HepG2 (cell line): ENCODE results near the gene NLRC5. TPM values are rescaled to one million over a fixed set of nuclear protein-coding genes. Genes with fewer than 3 reads are reported as not detected.

Experiments used
- ATAC-seq: fragments of 200-7000 bp; cut with Tn5 transposase; 3 replicates; pipeline ENCODE4 v1.9.1; 2020; ENCODE audit warnings: mild to moderate bottlenecking, moderate library complexity
- BruUV-seq: library from RNA; stranded (reverse); fragments of 400-500 nt; replicated peaks from 2 replicates; lab custom pipeline; 2021; lab: Mats Ljungman, UMichigan
- CTCF ChIA-PET: fragments of 300-600 bp; formaldehyde crosslinking; extraction: SDS; loops from one replicate; lab custom pipeline; 2021; ENCODE audit warnings: low total read pairs, inconsistent platforms, low intra/inter-chr PET ratio; lab: Yijun Ruan, JAX
- POLR2A ChIA-PET: fragments of 350-600 bp; sonication (Branson Sonifier 250); formaldehyde crosslinking; loops from one replicate; lab custom pipeline; 2020; ENCODE audit warnings: antibody characterized with exemption, inconsistent platforms; lab: Yijun Ruan, JAX
- DNase-seq: peaks from one replicate; pipeline ENCODE4 v3.0.0-alpha.2; 2015; ENCODE audit warnings: low spot score
- FAIRE-seq: peaks from 3 replicates; lab custom pipeline; 2011; peaks lifted over from hg19 to GRCh38; lab: Jason Lieb, UNC
- H2AFZ ChIP-seq: one replicate; pipeline ENCODE4 v1.6.1; 2011; ENCODE audit warnings: low read length, inconsistent platforms
- H3K27ac ChIP-seq: fragments of 300-600 bp; 3 replicates; pipeline ENCODE4 v1.8.0; 2011; ENCODE audit warnings: mixed run types, mild to moderate bottlenecking, mixed read lengths, low read length, inconsistent platforms; ENCODE audit not compliant: insufficient read depth; ENCODE audit errors: extremely low read length
- H3K27me3 ChIP-seq, 2 experiments: fragments of 200-600 bp in 1 of 2; 2 replicates in 1 of 2; 3 replicates in 1 of 2; pipeline versions ENCODE4 v1.6.0 to v1.8.0; 2011; ENCODE audit warnings: low read length in 2 of 2, mild to moderate bottlenecking in 2 of 2, moderate library complexity in 2 of 2, inconsistent platforms in 1 of 2; ENCODE audit not compliant: insufficient read depth in 2 of 2, control insufficient read depth in 1 of 2
- H3K36me3 ChIP-seq, 2 experiments: fragments of 200-600 bp in 1 of 2; replicated peaks in 1 of 2; 2 replicates in 1 of 2; 3 replicates in 1 of 2; pipeline versions ENCODE4 v1.5.1 to v1.8.0; 2011; ENCODE audit warnings: low read length in 2 of 2, inconsistent platforms in 1 of 2; ENCODE audit not compliant: insufficient read depth in 2 of 2, control insufficient read depth in 1 of 2
- H3K4me1 ChIP-seq: 2 replicates; pipeline ENCODE4 v1.5.1; 2012; ENCODE audit warnings: low read length, inconsistent platforms; ENCODE audit not compliant: insufficient read depth
- H3K4me2 ChIP-seq: 2 replicates; pipeline ENCODE4 v1.6.0; 2011; ENCODE audit warnings: low read depth, low read length, inconsistent platforms
- H3K4me3 ChIP-seq, 3 experiments: fragments of 200-600 bp in 1 of 3; sonication (generic), shearing (Covaris generic) in 1 of 3; replicated peaks in 1 of 3; 2 replicates each; pipeline ENCODE4 v1.5.1; 2011 to 2016; ENCODE audit warnings: low read length in 3 of 3, inconsistent platforms in 2 of 3, low read depth in 2 of 3, mild to moderate bottlenecking in 2 of 3, control low read depth in 1 of 3, mixed read lengths in 1 of 3; ENCODE audit not compliant: insufficient read depth in 1 of 3
- H3K79me2 ChIP-seq: one replicate; pipeline ENCODE4 v1.6.1; 2011; ENCODE audit warnings: low read length, inconsistent platforms; ENCODE audit not compliant: insufficient read depth
- H3K9ac ChIP-seq: 2 replicates; pipeline ENCODE4 v1.6.0; 2011; ENCODE audit warnings: mild to moderate bottlenecking, low read depth, low read length, inconsistent platforms; ENCODE audit not compliant: insufficient read depth
- H3K9me3 ChIP-seq: 2 replicates; pipeline ENCODE4 v1.5.1; 2012; ENCODE audit warnings: mild to moderate bottlenecking, low read length
- H4K20me1 ChIP-seq: 2 replicates; pipeline ENCODE4 v1.6.0; 2011; ENCODE audit warnings: inconsistent platforms, mild to moderate bottlenecking, low read length, moderate library complexity; ENCODE audit not compliant: insufficient read depth
- GATA4 ChIP-seq: sonication (generic); IDR thresholded peaks from 2 replicates; pipeline ENCODE4 v1.6.1; 2016; ENCODE audit warnings: antibody characterized with exemption, low read depth, borderline replicate concordance
- NR1H2 ChIP-seq: sonication (generic); formaldehyde crosslinking; IDR thresholded peaks from 2 replicates; pipeline ENCODE4 v1.8.1; 2022; ENCODE audit warnings: low read depth, missing genetic modification reagents, borderline replicate concordance
- POGK ChIP-seq: sonication (generic); formaldehyde crosslinking; conservative IDR thresholded peaks from 2 replicates; pipeline ENCODE4 v1.8.0; 2022; ENCODE audit warnings: mild to moderate bottlenecking, moderate library complexity, missing genetic modification reagents
- RARA ChIP-seq: IDR thresholded peaks from 2 replicates; pipeline ENCODE4 v1.6.1; 2016; ENCODE audit warnings: missing genetic modification reagents, missing compliant biosample characterization
- ZFP82 ChIP-seq: sonication (generic); formaldehyde crosslinking; IDR thresholded peaks from 2 replicates; pipeline ENCODE4 v1.5.1; 2020; ENCODE audit warnings: mild to moderate bottlenecking, missing genetic modification reagents, borderline replicate concordance
- ZFY ChIP-seq: sonication (generic); formaldehyde crosslinking; IDR thresholded peaks from 2 replicates; pipeline ENCODE4 v1.4.0; 2020; ENCODE audit warnings: missing genetic modification reagents
- ZNF569 ChIP-seq: sonication (generic); formaldehyde crosslinking; IDR thresholded peaks from 2 replicates; pipeline ENCODE4 v1.5.0; 2020; ENCODE audit warnings: mild to moderate bottlenecking, missing genetic modification reagents, moderate library complexity, borderline replicate concordance
- ZNF629 ChIP-seq: sonication (generic); formaldehyde crosslinking; conservative IDR thresholded peaks from 2 replicates; pipeline ENCODE4 v1.5.0; 2020; ENCODE audit warnings: missing genetic modification reagents
- ZNF652 ChIP-seq: IDR thresholded peaks from 2 replicates; pipeline ENCODE4 v1.6.1; 2016; ENCODE audit warnings: low read depth, borderline replicate concordance
- ZNF850 ChIP-seq: sonication (generic); formaldehyde crosslinking; conservative IDR thresholded peaks from 2 replicates; pipeline ENCODE4 v1.9.0; 2021; ENCODE audit warnings: mild to moderate bottlenecking, missing genetic modification reagents
- WGBS: methylation state at CpG from one replicate; pipeline ENCODE4 v1.1.6; 2017; ENCODE audit warnings: low lambda C conversion rate; 5-methylcytosine and 5-hydroxymethylcytosine counted together
- in situ Hi-C: cut with HindIII; loops from 2 replicates; pipeline ENCODE4 v1.10.0; 2017; ENCODE audit warnings: low pct_unique_long_range_greater_than_20kb; ENCODE audit not compliant: extremely low pct_ligation_motif_present
- intact Hi-C: fragments of 100-400 bp; cut with micrococcal nuclease; formaldehyde crosslinking; loops from one replicate; pipeline ENCODE4 v1.10.0; 2022; ENCODE audit not compliant: unreplicated experiment
- polyA plus RNA-seq, 8 experiments: library from polyadenylated mRNA; depleted of rRNA in 3 of 8; stranded (reverse) in 7 of 8; unstranded in 1 of 8; fragments of >200 nt; fragmentation: Illumina TruSeq in 4 of 8; extraction: Trizol in 4 of 8; gene quantifications; 2 replicates each; pipeline versions ENCODE4 v1.2.1 to v1.2.3, GENCODE V29; 2011 to 2016; ENCODE audit warnings: low read depth in 4 of 8, missing spikeins in 1 of 8, mixed read lengths in 1 of 8; ENCODE audit not compliant: insufficient read depth in 1 of 8
- total RNA-seq, 5 experiments: library from RNA; depleted of rRNA; stranded (reverse); fragments of >200 nt; fragmentation: Illumina TruSeq; extraction: Trizol; gene quantifications; 2 replicates each; pipeline ENCODE4 v1.2.3, GENCODE V29; 2016; ENCODE audit warnings: low read depth in 1 of 5
- TF ChIP-seq, protein P1 (sequence below): sonication (generic); formaldehyde crosslinking; IDR thresholded peaks from 2 replicates; pipeline ENCODE4 v1.8.0; 2022; ENCODE audit warnings: mild to moderate bottlenecking, missing genetic modification reagents, moderate library complexity
- TF ChIP-seq, protein P2 (sequence below): sonication (generic); formaldehyde crosslinking; IDR thresholded peaks from 2 replicates; pipeline ENCODE4 v1.8.1; 2022; ENCODE audit warnings: mild to moderate bottlenecking, missing genetic modification reagents
- TF ChIP-seq, protein P3 (sequence below): IDR thresholded peaks from 2 replicates; pipeline ENCODE4 v1.6.1; 2016; ENCODE audit warnings: mild to moderate bottlenecking

The NLRC5 gene
- total and polyA plus RNA-seq, 2 of the 13 experiments (the other 11 are each of a cell fraction or from before 2014, with no cell fraction given) = 6.3 to 12.7 TPM

DNA sequence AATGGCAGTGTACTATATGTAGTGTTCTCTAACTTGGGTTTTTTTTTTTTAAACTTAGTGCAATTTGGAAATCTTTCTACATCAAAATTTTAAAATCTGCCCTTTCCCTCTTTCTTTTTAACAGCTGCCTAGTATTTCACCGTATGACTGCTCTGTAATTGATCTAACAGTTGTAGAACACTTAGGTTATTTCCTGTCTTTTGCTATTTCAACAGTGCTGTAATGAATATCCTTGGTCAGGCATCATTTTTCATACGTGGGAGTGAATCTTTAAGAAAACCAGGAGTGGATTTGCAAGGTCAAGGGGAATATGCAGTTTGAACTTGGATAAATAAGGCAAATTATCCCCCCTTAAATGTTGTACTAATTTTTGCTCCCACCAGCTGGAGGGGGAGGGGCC, 3.8 kb downstream of the NLRC5 start:
- CTCF ChIA-PET = no interaction called here
- in situ Hi-C loops = no loop called here
- no TSS peak for BruUV-seq

DNA sequence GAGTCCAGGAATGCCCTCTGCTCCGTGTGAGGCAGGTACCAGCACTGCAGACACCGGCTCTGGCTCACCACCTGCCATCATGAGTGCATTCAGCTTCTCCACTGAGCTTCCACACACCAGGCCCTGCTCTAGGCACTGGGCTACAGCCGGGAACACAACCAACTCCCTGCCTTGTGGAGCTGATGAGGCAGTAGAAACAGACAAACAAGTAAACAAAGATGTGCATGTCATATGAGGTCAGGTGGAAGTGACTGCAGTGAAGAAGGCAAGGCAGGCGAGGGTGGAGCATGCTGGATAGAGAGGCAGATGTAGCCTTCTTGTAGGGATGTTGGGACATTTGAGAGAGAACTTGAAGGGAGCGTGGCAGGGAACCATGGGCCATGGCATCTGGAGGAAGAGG, 5.0 kb downstream of the NLRC5 start:
- Histone ChIP-seq H3K79me2 (no peaks in the 10 kb centered on the region), H3K4me1 (peaks cover 15% of the 10 kb centered on the region), H3K4me2 (no peak overlapping the region), H3K27me3 (peaks cover 1 to 22% of the 10 kb centered on the region in 2 experiments; a peak in 4 of 5 replicates), H3K36me3 (no peaks in the 10 kb centered on the region), H3K9me3 (no peaks in the 10 kb centered on the region), H3K4me3 (no peak overlapping the region), H4K20me1 (no peaks in the 10 kb centered on the region), H2AFZ (no peak overlapping the region), H3K9ac (no peak overlapping the region), H3K27ac (no peak overlapping the region)
- intact Hi-C loops = no loop called here
- in situ Hi-C loops = no loop called here
- FAIRE-seq = no peak
- ATAC-seq = no peak
- DNase-seq = no peak
- WGBS = 50% methylated on average over 5 of the region's 5 CpGs
- TF ChIP-seq ZNF850 (CRISPR knock-in tag) (no peak), ZNF569 (CRISPR knock-in tag) (no peak), ZNF629 (CRISPR knock-in tag) (no peak), ZFP82 (CRISPR knock-in tag) (no peak), ZFY (CRISPR knock-in tag) (no peak), RARA (no peak), NR1H2 (no peak), POGK (no peak)
- TF ChIP-seq, protein P1, sequence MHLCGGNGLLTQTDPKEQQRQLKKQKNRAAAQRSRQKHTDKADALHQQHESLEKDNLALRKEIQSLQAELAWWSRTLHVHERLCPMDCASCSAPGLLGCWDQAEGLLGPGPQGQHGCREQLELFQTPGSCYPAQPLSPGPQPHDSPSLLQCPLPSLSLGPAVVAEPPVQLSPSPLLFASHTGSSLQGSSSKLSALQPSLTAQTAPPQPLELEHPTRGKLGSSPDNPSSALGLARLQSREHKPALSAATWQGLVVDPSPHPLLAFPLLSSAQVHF (CRISPR knock-in tag) = no peak
- TF ChIP-seq, protein P2, sequence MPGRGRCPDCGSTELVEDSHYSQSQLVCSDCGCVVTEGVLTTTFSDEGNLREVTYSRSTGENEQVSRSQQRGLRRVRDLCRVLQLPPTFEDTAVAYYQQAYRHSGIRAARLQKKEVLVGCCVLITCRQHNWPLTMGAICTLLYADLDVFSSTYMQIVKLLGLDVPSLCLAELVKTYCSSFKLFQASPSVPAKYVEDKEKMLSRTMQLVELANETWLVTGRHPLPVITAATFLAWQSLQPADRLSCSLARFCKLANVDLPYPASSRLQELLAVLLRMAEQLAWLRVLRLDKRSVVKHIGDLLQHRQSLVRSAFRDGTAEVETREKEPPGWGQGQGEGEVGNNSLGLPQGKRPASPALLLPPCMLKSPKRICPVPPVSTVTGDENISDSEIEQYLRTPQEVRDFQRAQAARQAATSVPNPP (CRISPR knock-in tag) = no peak
- TF ChIP-seq, protein P3, sequence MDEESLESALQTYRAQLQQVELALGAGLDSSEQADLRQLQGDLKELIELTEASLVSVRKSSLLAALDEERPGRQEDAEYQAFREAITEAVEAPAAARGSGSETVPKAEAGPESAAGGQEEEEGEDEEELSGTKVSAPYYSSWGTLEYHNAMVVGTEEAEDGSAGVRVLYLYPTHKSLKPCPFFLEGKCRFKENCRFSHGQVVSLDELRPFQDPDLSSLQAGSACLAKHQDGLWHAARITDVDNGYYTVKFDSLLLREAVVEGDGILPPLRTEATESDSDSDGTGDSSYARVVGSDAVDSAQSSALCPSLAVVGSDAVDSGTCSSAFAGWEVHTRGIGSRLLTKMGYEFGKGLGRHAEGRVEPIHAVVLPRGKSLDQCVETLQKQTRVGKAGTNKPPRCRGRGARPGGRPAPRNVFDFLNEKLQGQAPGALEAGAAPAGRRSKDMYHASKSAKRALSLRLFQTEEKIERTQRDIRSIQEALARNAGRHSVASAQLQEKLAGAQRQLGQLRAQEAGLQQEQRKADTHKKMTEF (CRISPR knock-in tag) = no peak
- ChIA-PET POLR2A (no interaction called here), CTCF (no interaction called here)
- no TSS peak for BruUV-seq

More for the DNA sequence above, 3.8 kb downstream of the NLRC5 start:
- no peak overlapping the region for H3K4me3 ChIP-seq
- H3K4me1 ChIP-seq = peaks cover 26% of the 10 kb centered on the region
- ATAC-seq = no peak
- H3K27me3 ChIP-seq = peaks cover 1 to 33% of the 10 kb centered on the region in 2 experiments
- no peak overlapping the region for H2AFZ ChIP-seq
- H3K9me3 ChIP-seq = no peaks in the 10 kb centered on the region
- POLR2A ChIA-PET = no interaction called here
- TF ChIP-seq GATA4 = no peak
- no peak for TF ChIP-seq ZNF652 (CRISPR knock-in tag)
- TF ChIP-seq, all 625 proteins: peak for 0
- no peak for DNase-seq
- FAIRE-seq = no peak
- H3K36me3 ChIP-seq = no peaks in the 10 kb centered on the region
- no peaks in the 10 kb centered on the region for H4K20me1 ChIP-seq
- H3K9ac ChIP-seq = no peak overlapping the region
- H3K27ac ChIP-seq = no peak overlapping the region
- no peak overlapping the region for H3K4me2 ChIP-seq
- intact Hi-C loops = no loop called here
- WGBS = 31% methylated on average over 2 of the region's 2 CpGs
- H3K79me2 ChIP-seq = no peaks in the 10 kb centered on the region
